IPS-NIHi11 (cell line): ENCODE measurements around the gene ANKMY1.
"Not testable (repeated sequence)": the region's sequence is repeated elsewhere in the genome, so short reads cannot be mapped to it uniquely, and the experiment has no call there.

Source experiments
- DNase-seq: peaks from one replicate; pipeline ENCODE4 v3.0.0; 2012; ENCODE audit warnings: mixed read lengths, low spot score

ANKMY1 gene

GRCh38 chr2:240568678-240569522, 11.1 kb upstream of the ANKMY1 start:
- peak; percentile 71 for DNase-seq

GRCh38 chr2:240567872-240568677, 10.3 kb upstream of the ANKMY1 start, which contains the start of gene RNPEPL1:
TSS of gene RNPEPL1 (plus strand) at chr2:240568484. CDS start at chr2:240568587, 103 bp downstream.
- peak; percentile 84 for DNase-seq

- DNase-seq, result no peak
These were observed 9.5 kb upstream of the ANKMY1 start for GRCh38 chr2:240567137-240567871.

GRCh38 chr2:240566203-240567136, 8.7 kb upstream of the ANKMY1 start:
- peak; percentile 83 for DNase-seq

- DNase-seq, result no peak
These were observed 7.8 kb upstream of the ANKMY1 start for GRCh38 chr2:240565333-240566202.

- DNase-seq, result no peak
These were observed 7.0 kb upstream of the ANKMY1 start for GRCh38 chr2:240564561-240565332.

- no peak for DNase-seq
These were observed 6.3 kb upstream of the ANKMY1 start for GRCh38 chr2:240563951-240564560.

- DNase-seq, result not testable (repeated sequence)
These were observed 5.4 kb upstream of the ANKMY1 start for GRCh38 chr2:240563231-240563630.

GRCh38 chr2:240561325-240561971, 3.7 kb upstream of the ANKMY1 start:
- no peak for DNase-seq

GRCh38 chr2:240560480-240561324, 2.9 kb upstream of the ANKMY1 start:
- peak; percentile 88 for DNase-seq

- DNase-seq, result peak; percentile 88
These were observed 2.3 kb upstream of the ANKMY1 start, which contains the start of gene DUSP28 for GRCh38 chr2:240560084-240560479. TSS of gene DUSP28 (plus strand) at chr2:240560357. CDS start at chr2:240560685, 328 bp downstream.

- no peak for DNase-seq
These were observed 1.5 kb upstream of the ANKMY1 start for GRCh38 chr2:240559286-240559685.

- DNase-seq, result no peak
These were observed 511 bp upstream of the ANKMY1 start for GRCh38 chr2:240558236-240558761.

GRCh38 chr2:240557101-240557751, 562 bp downstream of the ANKMY1 start:
- DNase-seq, result no peak

GRCh38 chr2:240556553-240557100, 1.2 kb downstream of the ANKMY1 start:
- DNase-seq, result peak; percentile 77
